ENCODE measurements around the gene PPME1. TPM values are rescaled to one million over a fixed set of nuclear protein-coding genes. Genes with fewer than 3 reads are reported as not detected.

The PPME1 gene
- total and polyA plus RNA-seq, 2 of the 4 experiments (the other 2 are of a cell fraction): 42.3 to 89.5 TPM

GRCh38 chr11:74256378-74257133, 85.5 kb downstream of the PPME1 start:
- Histone ChIP-seq H3K9me3 (ENCODE audit: control insufficient read depth, insufficient read depth, low read length) (no peaks in the 10 kb centered on the region), H2BK120ac (ENCODE audit: low read depth, low read length) (no peak overlapping the region), H4K20me1 (ENCODE audit: insufficient read depth, low read length) (no peaks in the 10 kb centered on the region), H3K56ac (ENCODE audit: extremely low read depth, insufficient read depth, low read length) (no peak overlapping the region), H4K8ac (ENCODE audit: low read depth in 2 of 2, low read length in 2 of 2) (peak overlapping the region; percentile 12 to 27; a peak in 2 of 4 replicates), H2BK15ac (ENCODE audit: low read depth, low read length) (peak overlapping the region; percentile 29; the same call in 1 of the 3 replicates), H3K9ac (ENCODE audit: low read depth, low read length) (no peak overlapping the region), H4K91ac (ENCODE audit: insufficient read depth, low read depth, low read length) (no peak overlapping the region), H2BK5ac (ENCODE audit: low read depth, low read length, poor library complexity, severe bottlenecking) (no peak overlapping the region), H3K79me1 (ENCODE audit: low read depth in 1 of 2, low read length in 2 of 2) (no peaks in the 10 kb centered on the region; a peak in 1 of 4 replicates), H3K14ac (replicated peaks; ENCODE audit: low read depth, low read length) (no peak overlapping the region), H2BK20ac (ENCODE audit: low read depth, low read length) (peak overlapping the region; percentile 24), H2AK5ac (ENCODE audit: low read depth, low read length) (peak overlapping the region; percentile 53; the same call in 1 of the 2 replicates), H3K4me2 (ENCODE audit: low read depth, low read length) (no peak overlapping the region), H3K18ac (ENCODE audit: low read depth, low read length) (peak overlapping the region; percentile 60; the same call in 1 of the 2 replicates), H3K9me1 (ENCODE audit: insufficient read depth, low read length) (peaks cover 5% of the 10 kb centered on the region), H3K36me3 (ENCODE audit: control insufficient read depth, insufficient read depth, low read length) (peaks cover 32% of the 10 kb centered on the region), H3K23ac (ENCODE audit: low read depth, low read length) (no peak overlapping the region), H3K4ac (ENCODE audit: low read depth, low read length) (peak overlapping the region; percentile 8; the same call in 1 of the 2 replicates), H2AFZ (replicated peaks; ENCODE audit: low read length, poor library complexity) (no peak overlapping the region), H3K4me1 (ENCODE audit: control insufficient read depth, insufficient read depth, low read length) (peaks cover 10% of the 10 kb centered on the region), H3K4me3 (ENCODE audit: insufficient read depth, low read depth, low read length) (no peak overlapping the region), H3K27me3 (ENCODE audit: control insufficient read depth, insufficient read depth, low read length) (no peaks in the 10 kb centered on the region), H3K27ac (ENCODE audit: insufficient read depth, low read length) (no peak overlapping the region), H2AK9ac (replicated peaks; ENCODE audit: low read depth, low read length, poor library complexity) (peak overlapping the region; percentile 1), H4K5ac (ENCODE audit: low read depth, low read length) (peak overlapping the region; percentile 39; the same call in 1 of the 2 replicates)
- DNase-seq: no peak
- intact Hi-C loops (cut with micrococcal nuclease) (loop anchor here (1.0 to 5.0 kb wide), 5 partner anchors 65 to 481 kb away; no protein-coding TSS in a partner anchor), dilution Hi-C loops (cut with HindIII; ENCODE audit: low sequenced_read_pairs, unreplicated experiment) (no loop called here), in situ Hi-C loops (cut with MboI; ENCODE audit: low sequenced_read_pairs) (loop anchor here (5.0 to 10.0 kb wide), 3 partner anchors 196 to 478 kb away; partner anchors contain the start of gene CHRDL2)
- TF ChIP-seq MAFK (IDR thresholded peaks at IDR 0.05; ENCODE audit: low read depth, low read length) (peak; percentile 17; the same call in 1 of the 2 replicates), RCOR1 (IDR thresholded peaks at IDR 0.05; ENCODE audit: insufficient replicate concordance, low read length) (no peak)
- ChIA-PET CTCF (interaction anchor here (0.6 to 1.7 kb wide), 6 partner anchors 9 to 193 kb away, joined by 3 to 19 read pairs (median 4); no protein-coding TSS in a partner anchor), POLR2A (ENCODE audit: unreplicated experiment) (interaction anchor here (1.0 kb wide), 1 partner anchor 193 kb away, joined by 3 read pairs; no protein-coding TSS in a partner anchor)
- WGBS, 2 experiments (ENCODE audit: extremely low coverage in 2 of 2, insufficient read length in 1 of 2): 100% methylated on average over 2 of the region's 5 CpGs; no CpG with 5 or more reads in 1 of the 2 experiments
- no peak for ATAC-seq (ENCODE audit: low read depth)
- no TSS peak for BruUV-seq (replicated peaks)
